Activated naive CD4-positive, alpha-beta T cell treated with anti-CD3 and anti-CD28 coated beads, Interleukin-2, amount 10 ng/mL, durations not matched to agents 7 days and 5 days (primary cell): ENCODE results near the gene MARCKSL1.

Experiments
- CTCF ChIA-PET: fragments of 350-600 bp; sonication (Branson Sonifier 250); formaldehyde crosslinking; loops from one replicate; lab custom pipeline; 2021; ENCODE audit warnings: antibody characterized with exemption; lab: Charles Lee
- DNase-seq: peaks from one replicate; pipeline ENCODE4 v3.0.0-alpha.2; 2020
- H3K27ac Mint-ChIP-seq: one replicate; pipeline ENCODE4 v1.8.0; 2021; ENCODE audit warnings: mild to moderate bottlenecking, moderate library complexity, mixed read lengths
- H3K27me3 Mint-ChIP-seq: one replicate; pipeline ENCODE4 v1.8.0; 2021; ENCODE audit warnings: mild to moderate bottlenecking, mixed read lengths
- H3K36me3 Mint-ChIP-seq: one replicate; pipeline ENCODE4 v1.8.0; 2021; ENCODE audit warnings: mixed read lengths
- H3K4me1 Mint-ChIP-seq: one replicate; pipeline ENCODE4 v1.8.0; 2021; ENCODE audit warnings: mixed read lengths
- H3K4me3 Mint-ChIP-seq: one replicate; pipeline ENCODE4 v1.8.0; 2021; ENCODE audit warnings: mild to moderate bottlenecking, moderate library complexity, mixed read lengths
- H3K9me3 Mint-ChIP-seq: one replicate; pipeline ENCODE4 v1.8.0; 2021; ENCODE audit warnings: mixed read lengths

The MARCKSL1 gene

DNA sequence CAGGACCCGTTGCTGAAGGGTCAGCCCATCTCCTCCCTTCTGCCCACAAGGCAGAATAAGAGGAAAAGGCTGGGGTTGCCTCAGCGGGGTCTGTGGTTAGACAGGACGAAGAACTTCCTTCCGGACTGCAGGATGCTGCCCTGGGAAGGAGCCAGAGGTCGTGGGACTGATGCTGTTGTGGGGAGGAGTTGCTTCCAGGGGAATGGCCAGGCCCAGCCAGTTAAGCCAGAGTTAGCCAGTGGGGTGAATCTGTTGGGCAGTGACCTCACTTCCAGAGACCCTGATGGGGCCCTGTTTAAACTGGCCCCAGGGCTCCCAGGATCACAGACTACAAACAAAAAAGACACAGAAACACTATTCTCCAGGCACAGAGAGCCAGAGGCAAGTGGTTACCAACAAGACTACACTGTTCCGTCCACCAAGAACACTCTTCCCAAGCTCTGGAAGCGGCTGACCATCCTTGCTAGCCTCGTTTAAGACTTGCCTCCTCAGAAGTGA is 13.2 kb upstream of the MARCKSL1 start:
- CTCF ChIA-PET = interaction anchor here (2.2 kb wide), 1 partner anchor 23 kb away, joined by 6 read pairs; no protein-coding TSS in a partner anchor
- peaks cover 47% of the 10 kb centered on the region for H3K27me3 Mint-ChIP-seq
- H3K4me3 Mint-ChIP-seq = peak overlapping the region; percentile 18
- H3K4me1 Mint-ChIP-seq = peaks cover 58% of the 10 kb centered on the region
- DNase-seq = peak; percentile 25
- H3K27ac Mint-ChIP-seq = peak overlapping the region; percentile 60
- H3K9me3 Mint-ChIP-seq = peaks cover 5% of the 10 kb centered on the region
- peaks cover 8% of the 10 kb centered on the region for H3K36me3 Mint-ChIP-seq

DNA sequence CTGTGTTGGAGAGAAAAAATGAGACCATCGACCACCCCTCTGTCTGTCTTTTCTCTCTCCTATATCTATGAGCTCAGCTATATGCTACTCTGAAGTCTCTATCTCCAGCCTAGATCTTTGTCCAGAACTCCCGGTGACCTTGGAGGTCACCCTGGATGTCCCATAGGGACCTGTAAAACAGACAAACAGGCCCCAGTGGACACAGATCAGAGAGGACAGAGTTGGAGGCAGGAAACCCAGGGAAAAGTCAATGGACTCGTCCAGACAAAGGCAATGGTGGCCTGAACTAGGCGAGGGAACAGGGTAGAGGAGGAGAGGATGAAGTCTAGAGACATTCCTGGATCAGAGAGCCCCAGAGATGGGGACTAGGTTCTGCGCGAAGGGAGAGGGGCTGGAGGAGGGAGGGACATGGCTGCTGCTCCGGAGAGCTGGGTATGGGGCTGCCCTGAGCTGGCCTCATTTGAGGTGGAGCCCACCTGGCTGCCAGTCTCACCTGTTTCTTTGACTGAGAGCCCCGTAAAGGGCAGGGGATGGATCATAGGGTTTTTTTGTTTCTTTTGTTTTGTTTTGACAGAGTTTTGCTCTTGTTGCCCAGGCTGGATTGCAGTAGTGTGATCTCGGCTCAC is 10.6 kb upstream of the MARCKSL1 start:
- DNase-seq = no peak
- CTCF ChIA-PET = no interaction called here
- H3K9me3 Mint-ChIP-seq = peaks cover 5% of the 10 kb centered on the region
- no peak overlapping the region for H3K27ac Mint-ChIP-seq
- peaks cover 59% of the 10 kb centered on the region for H3K4me1 Mint-ChIP-seq
- peaks cover 48% of the 10 kb centered on the region for H3K27me3 Mint-ChIP-seq
- no peak overlapping the region for H3K4me3 Mint-ChIP-seq
- peaks cover 2% of the 10 kb centered on the region for H3K36me3 Mint-ChIP-seq

DNA sequence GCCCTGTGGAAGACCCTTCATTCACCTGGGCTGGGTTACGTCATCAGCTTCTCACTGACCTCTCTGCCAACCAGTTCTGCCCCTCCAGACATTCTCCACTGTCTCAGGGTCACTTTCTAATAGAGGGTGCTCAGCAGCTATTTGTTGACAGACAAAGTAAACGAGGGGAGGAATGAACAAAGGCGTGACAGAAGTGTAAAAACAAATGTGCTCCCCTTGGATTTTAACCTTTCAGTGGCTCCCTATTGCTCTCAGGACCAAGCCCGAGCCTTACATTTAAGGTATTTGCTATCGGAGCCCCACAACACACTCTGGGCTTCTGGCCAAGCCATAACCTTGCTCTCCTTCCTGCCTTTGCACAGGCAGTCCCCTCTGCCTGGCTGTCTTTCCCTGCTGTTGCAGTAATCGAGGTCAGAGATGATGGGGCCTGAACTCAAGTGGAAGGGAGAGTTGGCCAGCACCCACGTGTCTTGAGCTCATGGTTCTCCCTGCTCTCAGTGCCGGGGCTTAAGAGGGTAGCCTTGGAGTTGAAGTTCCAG is 9.3 kb upstream of the MARCKSL1 start:
- no peak for DNase-seq
- CTCF ChIA-PET = interaction anchor here (1.0 to 1.6 kb wide), 3 partner anchors 9 to 130 kb away, joined by 3 read pairs; partner anchors contain the start of gene MARCKSL1
- Mint-ChIP-seq H3K27me3 (peaks cover 48% of the 10 kb centered on the region), H3K36me3 (no peaks in the 10 kb centered on the region), H3K4me3 (no peak overlapping the region), H3K9me3 (peaks cover 1% of the 10 kb centered on the region), H3K4me1 (peaks cover 52% of the 10 kb centered on the region), H3K27ac (no peak overlapping the region)

DNA sequence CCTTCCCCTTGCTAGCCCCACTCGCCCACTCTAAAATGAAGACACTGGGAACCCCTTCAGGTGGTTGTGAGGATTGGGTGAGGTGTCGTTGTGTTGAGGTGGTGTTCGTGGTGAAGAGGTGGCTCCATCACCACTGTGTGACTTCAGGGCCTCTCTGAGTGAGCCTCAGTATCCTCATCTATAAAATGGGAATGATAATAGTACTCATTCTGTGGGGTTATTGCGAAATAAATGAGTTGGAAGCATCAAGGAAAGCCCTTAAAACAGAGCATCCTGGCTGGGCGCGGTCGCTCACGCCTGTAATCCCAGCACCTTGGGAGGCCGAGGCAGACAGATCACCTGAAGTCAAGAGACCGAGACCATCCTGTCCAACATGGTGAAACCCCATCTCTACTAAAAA is 6.7 kb upstream of the MARCKSL1 start:
- CTCF ChIA-PET = interaction anchor here (1.0 kb wide), 1 partner anchor 127 kb away, joined by 3 read pairs; no protein-coding TSS in a partner anchor
- Mint-ChIP-seq H3K36me3 (no peaks in the 10 kb centered on the region), H3K27ac (peak overlapping the region; percentile 45), H3K9me3 (no peaks in the 10 kb centered on the region), H3K4me3 (no peak overlapping the region), H3K4me1 (peaks cover 39% of the 10 kb centered on the region), H3K27me3 (peaks cover 53% of the 10 kb centered on the region)
- DNase-seq = no peak

DNA sequence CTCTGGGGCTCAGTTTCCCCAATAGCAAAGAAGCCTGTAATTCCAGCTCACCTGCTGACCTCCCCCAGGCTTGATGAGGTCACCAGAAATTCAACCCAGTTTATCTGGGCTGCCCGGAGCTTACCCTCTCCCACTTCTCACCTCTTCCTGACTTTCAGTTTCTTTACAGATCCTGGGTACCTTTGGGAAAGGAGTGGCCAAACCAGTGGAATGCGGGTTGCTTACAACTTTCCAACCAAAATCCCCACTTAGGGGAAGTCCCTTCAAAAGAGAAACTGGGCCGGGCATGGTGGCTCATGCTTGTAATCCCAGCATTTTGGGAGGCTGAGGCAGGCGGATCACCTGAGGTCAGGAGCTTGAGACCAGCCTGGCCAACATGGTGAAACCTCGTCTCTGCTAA is 5.9 kb upstream of the MARCKSL1 start:
- CTCF ChIA-PET = no interaction called here
- Mint-ChIP-seq H3K36me3 (no peaks in the 10 kb centered on the region), H3K4me3 (no peak overlapping the region), H3K9me3 (no peaks in the 10 kb centered on the region), H3K4me1 (peaks cover 45% of the 10 kb centered on the region), H3K27me3 (peaks cover 58% of the 10 kb centered on the region), H3K27ac (no peak overlapping the region)
- DNase-seq = no peak

DNA sequence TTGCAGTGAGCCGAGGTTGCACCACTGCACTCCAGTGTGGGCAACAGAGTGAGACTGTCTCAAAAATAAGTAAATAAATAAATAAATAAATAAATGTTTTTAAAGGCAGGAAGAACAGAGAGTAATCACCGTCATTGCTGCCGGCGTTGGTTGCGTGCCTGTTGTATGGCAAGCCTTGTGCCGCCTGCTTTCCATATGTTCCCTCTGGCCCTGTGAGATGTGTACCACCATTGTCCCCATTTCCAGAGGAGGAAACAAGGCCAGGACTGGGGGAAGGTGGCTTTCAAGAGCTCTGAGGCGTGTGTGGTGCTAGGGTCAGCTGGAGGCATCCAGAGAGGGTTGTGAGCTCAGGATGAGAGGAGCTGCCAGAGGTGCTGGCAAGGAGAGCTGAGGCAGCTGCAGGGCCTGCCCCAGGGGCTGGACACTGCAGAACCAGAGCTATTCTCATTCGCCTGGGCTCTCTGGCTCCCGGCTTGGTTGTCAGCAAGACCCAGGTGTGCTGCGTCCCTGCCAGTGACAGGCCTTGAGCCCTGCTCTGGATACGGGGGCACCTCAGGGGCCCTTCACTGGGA is 5.2 kb upstream of the MARCKSL1 start:
- H3K27me3 Mint-ChIP-seq = peaks cover 54% of the 10 kb centered on the region
- DNase-seq = no peak
- H3K36me3 Mint-ChIP-seq = no peaks in the 10 kb centered on the region
- CTCF ChIA-PET = no interaction called here
- no peak overlapping the region for H3K27ac Mint-ChIP-seq
- peaks cover 49% of the 10 kb centered on the region for H3K4me1 Mint-ChIP-seq
- H3K4me3 Mint-ChIP-seq = no peak overlapping the region
- H3K9me3 Mint-ChIP-seq = no peaks in the 10 kb centered on the region

DNA sequence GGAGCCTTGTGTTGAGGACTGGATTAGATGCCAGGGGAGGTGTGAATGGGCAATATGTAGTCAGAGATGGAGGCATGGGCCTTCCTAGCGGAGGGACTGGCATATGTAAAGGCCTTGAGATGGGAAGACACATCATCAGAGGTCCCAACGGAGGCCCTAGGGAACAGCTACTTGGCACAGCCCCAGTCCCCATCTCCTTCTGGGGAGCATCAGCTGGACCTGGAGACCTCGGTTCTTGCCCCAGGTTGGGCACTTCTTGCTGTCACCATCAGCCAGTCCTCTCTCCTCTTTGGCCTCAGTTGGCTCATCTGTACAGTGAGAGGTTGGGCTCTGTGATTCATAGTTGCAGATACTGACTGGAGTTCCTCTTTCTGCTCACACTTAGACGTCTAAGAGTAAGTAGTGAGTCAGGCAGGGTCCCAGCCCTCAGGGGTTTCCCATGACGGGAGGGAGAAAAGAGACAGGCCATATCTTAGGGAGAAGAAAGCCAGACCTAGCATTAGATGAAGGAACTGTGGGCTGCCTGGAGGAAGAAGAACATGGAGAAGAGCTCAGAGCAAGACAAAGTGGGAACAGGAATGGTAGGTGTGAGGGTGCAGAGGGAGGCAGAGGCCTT is 3.4 kb upstream of the MARCKSL1 start:
- DNase-seq = no peak
- Mint-ChIP-seq H3K27ac (no peak overlapping the region), H3K4me1 (peaks cover 49% of the 10 kb centered on the region), H3K9me3 (no peaks in the 10 kb centered on the region), H3K36me3 (peaks cover 4% of the 10 kb centered on the region), H3K4me3 (no peak overlapping the region), H3K27me3 (peaks cover 36% of the 10 kb centered on the region)
- CTCF ChIA-PET = no interaction called here

DNA sequence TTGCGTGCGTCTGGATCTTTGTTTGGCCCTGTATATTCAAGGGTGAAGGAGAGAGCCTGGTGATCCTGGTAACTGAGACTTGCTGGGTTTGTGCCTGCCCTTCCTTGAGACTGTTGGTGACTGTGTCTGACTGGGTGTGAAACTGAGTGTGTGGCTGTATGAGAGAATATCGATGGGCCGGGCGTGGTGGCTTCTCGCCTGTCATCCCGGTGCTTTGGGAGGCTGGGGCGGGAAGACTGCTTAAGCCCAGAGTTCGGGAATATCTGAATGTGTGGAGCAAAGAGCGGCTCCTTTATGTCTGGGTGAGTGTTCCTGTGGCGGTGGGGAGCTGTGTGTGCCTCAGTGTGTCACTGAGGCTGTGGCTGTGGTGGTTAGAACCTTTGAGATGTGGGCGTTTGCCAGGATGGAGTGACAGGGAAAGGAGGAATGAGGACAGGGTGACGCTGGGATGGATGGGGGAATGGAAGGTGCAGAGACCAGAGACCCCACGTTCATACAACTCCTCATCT is 2.7 kb upstream of the MARCKSL1 start:
- no peak overlapping the region for H3K27ac Mint-ChIP-seq
- peaks cover 10% of the 10 kb centered on the region for H3K36me3 Mint-ChIP-seq
- CTCF ChIA-PET = no interaction called here
- H3K4me1 Mint-ChIP-seq = peaks cover 56% of the 10 kb centered on the region
- no peaks in the 10 kb centered on the region for H3K9me3 Mint-ChIP-seq
- H3K4me3 Mint-ChIP-seq = no peak overlapping the region
- no peak for DNase-seq
- peaks cover 28% of the 10 kb centered on the region for H3K27me3 Mint-ChIP-seq

DNA sequence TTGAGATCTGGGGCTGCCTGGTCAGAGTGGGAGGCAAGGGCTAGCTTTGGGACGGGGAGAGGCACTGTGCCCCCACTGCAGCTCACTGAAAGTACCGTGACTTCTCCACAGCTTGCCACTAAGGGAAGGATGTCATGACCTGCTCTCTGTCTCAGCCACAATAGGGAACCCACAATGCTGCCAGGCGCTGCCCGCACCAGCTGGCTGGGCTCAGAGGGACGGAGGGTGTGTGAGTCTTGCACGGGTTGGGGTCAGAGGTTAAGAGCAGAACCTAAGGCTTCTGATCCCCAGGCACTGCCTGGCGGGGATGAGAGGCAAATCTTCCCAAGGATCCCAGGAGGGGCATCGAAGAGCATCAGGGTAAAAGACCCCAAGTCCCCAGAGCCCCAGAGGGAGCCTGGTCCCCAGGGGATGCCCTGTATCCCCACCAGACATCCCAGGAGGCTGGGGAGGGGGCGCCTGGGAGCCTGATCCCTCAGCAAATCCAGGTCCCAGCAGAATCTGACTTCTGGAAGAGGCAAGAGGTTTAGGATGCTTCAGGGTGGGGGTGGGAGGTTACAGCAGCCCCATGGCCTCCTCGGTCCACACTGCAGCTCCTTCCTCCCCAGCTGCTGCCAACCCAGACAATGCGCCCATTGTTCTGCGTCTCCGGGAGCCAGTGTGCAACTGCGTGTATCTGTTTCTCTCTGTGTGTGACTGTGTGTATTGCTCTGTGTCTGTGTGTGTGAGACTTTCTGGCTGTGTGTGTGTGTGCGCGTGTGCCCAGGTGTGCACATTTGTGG is 2.0 kb upstream of the MARCKSL1 start:
- peaks cover 23% of the 10 kb centered on the region for H3K27me3 Mint-ChIP-seq
- H3K4me3 Mint-ChIP-seq = no peak overlapping the region
- no peak overlapping the region for H3K27ac Mint-ChIP-seq
- H3K9me3 Mint-ChIP-seq = no peaks in the 10 kb centered on the region
- CTCF ChIA-PET = interaction anchor here (1.6 kb wide), 1 partner anchor 122 kb away, joined by 5 read pairs; no protein-coding TSS in a partner anchor
- peaks cover 14% of the 10 kb centered on the region for H3K36me3 Mint-ChIP-seq
- peaks cover 57% of the 10 kb centered on the region for H3K4me1 Mint-ChIP-seq
- peak; percentile 45 for DNase-seq

DNA sequence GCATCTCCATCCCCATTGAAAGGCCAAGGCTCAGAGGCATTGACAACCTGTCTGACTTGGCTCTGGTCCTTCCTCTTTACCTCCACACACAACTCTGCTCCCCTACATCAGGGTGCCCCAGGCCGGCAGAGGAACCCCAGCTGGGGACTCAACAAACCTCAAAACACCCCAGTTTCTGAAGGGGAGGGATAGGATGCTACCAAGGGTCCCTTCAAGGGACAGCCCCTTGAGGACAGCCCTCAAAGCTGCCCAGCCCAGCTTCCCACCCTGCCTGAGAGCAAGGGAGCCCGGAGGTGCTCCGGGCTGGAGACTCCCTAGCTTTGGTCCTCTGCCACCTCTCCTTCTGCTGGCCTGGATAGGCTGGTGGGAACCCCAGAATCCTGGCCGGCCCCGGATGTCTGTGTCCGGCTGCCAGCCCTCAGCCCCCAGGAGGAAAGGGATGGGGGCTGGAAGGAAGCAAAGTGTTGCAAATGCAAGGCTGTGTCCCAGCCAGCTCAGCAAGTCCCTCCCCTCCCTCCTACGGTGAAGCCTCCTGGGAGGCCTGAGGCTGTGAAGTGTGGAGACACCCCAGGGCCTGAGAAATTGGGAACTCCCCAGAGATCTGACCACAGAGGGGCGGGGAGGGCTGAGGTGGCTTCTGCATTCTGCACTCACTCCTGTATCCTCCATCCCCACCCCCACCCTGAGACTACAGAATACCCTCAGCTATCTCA is 1.1 kb upstream of the MARCKSL1 start:
- H3K4me1 Mint-ChIP-seq = peaks cover 55% of the 10 kb centered on the region
- H3K9me3 Mint-ChIP-seq = no peaks in the 10 kb centered on the region
- CTCF ChIA-PET = interaction anchor here (1.6 to 1.8 kb wide), 2 partner anchors 15 to 121 kb away, joined by 5 to 7 read pairs; no protein-coding TSS in a partner anchor
- peaks cover 23% of the 10 kb centered on the region for H3K27me3 Mint-ChIP-seq
- DNase-seq = peak; percentile 75
- H3K36me3 Mint-ChIP-seq = peaks cover 17% of the 10 kb centered on the region
- peak overlapping the region; percentile 56 for H3K4me3 Mint-ChIP-seq
- H3K27ac Mint-ChIP-seq = no peak overlapping the region

DNA sequence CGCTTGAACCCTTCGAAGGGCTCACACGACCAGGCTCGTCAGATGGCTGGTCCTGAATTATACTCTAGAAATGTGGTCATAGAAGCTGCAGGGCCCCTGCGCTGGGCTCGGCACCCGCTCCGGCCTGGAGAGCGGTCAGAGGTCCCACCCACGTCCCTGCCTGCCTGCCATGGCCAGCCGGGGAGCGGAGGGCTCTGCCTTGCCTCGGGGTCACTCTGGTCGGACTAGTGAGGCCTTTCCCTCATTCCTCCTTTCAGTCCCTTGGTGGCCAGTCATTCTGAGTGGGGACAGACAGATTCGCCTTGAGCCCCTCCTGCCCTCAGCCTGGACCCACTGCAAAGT is 529 bp upstream of the MARCKSL1 start:
- Mint-ChIP-seq H3K27me3 (peaks cover 23% of the 10 kb centered on the region), H3K9me3 (no peaks in the 10 kb centered on the region), H3K4me3 (peak overlapping the region; percentile 59), H3K36me3 (peaks cover 23% of the 10 kb centered on the region), H3K27ac (no peak overlapping the region), H3K4me1 (peaks cover 49% of the 10 kb centered on the region)
- CTCF ChIA-PET = interaction anchor here (0.7 to 1.8 kb wide), 7 partner anchors 9 to 126 kb away, joined by 3 to 7 read pairs (median 3); no protein-coding TSS in a partner anchor
- no peak for DNase-seq

DNA sequence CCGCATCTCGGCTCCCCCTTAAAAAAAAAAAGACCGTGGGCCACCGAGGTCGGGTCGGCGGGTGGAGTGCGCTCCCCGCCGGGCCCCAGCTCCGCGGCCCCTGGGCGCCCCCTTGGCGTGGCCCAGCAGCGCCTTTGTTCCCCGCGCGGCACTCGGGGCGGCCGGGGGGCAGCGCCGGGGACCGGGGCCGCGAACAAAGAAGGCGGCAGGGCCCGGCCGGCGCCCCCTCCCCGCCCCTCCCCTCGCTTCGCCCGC is 571 bp downstream of the MARCKSL1 start:
- CTCF ChIA-PET = interaction anchor here (0.9 to 1.8 kb wide), 6 partner anchors 10 to 120 kb away, joined by 3 to 7 read pairs (median 3); no protein-coding TSS in a partner anchor
- Mint-ChIP-seq H3K36me3 (peaks cover 34% of the 10 kb centered on the region), H3K27me3 (peaks cover 23% of the 10 kb centered on the region), H3K4me3 (peak overlapping the region; percentile 89), H3K9me3 (no peaks in the 10 kb centered on the region), H3K27ac (no peak overlapping the region), H3K4me1 (peaks cover 48% of the 10 kb centered on the region)
- DNase-seq = no peak

DNA sequence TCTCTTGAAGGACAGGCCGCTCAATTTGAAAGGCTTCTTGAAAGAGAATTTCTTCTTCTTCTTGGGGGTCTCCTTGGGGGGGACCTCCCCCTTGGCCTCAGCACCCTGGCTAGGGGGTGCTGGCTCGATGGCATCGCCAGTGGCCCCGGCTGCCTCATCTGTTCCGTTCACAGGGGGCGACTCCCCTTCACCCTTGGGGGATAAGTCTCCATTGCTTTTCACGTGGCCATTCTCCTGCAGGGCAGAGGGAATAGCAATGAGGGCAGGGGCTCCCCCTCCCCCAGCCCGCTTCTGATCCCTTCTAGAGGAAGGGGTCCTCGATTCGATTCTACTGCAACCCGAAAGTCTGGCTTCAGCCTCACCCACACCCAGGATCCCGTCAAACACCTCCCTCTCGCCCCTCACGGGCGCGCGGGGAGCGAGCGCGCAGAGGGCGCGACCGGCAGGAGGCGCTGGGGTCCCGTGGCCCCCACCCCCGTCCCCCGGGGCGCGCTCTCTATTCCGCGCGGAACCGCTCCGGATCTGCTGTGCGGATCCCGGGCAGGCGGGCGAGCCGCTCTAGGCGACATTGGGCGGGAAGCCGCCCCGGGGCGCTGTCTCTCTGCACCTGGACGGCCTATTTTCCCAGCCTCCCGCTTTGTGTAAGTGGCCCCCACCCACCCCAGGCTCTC is 1.0 kb downstream of the MARCKSL1 start:
- peak overlapping the region; percentile 89 for H3K4me3 Mint-ChIP-seq
- H3K36me3 Mint-ChIP-seq = peaks cover 37% of the 10 kb centered on the region
- CTCF ChIA-PET = interaction anchor here (0.9 to 1.0 kb wide), 2 partner anchors 24 to 37 kb away, joined by 3 read pairs; no protein-coding TSS in a partner anchor
- H3K27me3 Mint-ChIP-seq = peaks cover 23% of the 10 kb centered on the region
- H3K27ac Mint-ChIP-seq = peak overlapping the region; percentile 73
- no peaks in the 10 kb centered on the region for H3K9me3 Mint-ChIP-seq
- peaks cover 46% of the 10 kb centered on the region for H3K4me1 Mint-ChIP-seq
- DNase-seq = peak; percentile 76
